Measurements from ENCODE around the gene USP17L10.
"Not testable (repeated sequence)": the region's sequence is repeated elsewhere in the genome, so short reads cannot be mapped to it uniquely, and the experiment has no call there.

DNA sequence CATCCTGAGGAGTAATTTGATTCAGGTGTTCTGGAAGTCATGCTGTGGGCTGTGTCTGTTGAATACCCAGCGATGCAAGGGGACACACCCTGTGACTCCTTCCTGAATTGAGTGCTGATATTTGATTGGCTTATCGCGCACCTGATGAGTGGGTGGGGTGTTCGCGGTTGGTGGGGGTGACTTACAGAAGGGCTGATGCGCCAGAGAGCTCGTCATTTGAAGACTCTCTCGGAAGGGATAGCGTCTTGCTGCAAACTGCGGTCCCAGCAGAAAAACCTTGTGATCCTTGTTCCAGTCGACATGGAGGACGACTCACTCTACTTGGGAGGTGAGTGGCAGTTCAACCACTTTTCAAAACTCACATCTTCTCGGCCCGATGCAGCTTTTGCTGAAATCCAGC is 4.6 kb downstream of the USP17L10 start, which contains the start of gene USP17L11:
- TF ChIP-seq, protein P1, sequence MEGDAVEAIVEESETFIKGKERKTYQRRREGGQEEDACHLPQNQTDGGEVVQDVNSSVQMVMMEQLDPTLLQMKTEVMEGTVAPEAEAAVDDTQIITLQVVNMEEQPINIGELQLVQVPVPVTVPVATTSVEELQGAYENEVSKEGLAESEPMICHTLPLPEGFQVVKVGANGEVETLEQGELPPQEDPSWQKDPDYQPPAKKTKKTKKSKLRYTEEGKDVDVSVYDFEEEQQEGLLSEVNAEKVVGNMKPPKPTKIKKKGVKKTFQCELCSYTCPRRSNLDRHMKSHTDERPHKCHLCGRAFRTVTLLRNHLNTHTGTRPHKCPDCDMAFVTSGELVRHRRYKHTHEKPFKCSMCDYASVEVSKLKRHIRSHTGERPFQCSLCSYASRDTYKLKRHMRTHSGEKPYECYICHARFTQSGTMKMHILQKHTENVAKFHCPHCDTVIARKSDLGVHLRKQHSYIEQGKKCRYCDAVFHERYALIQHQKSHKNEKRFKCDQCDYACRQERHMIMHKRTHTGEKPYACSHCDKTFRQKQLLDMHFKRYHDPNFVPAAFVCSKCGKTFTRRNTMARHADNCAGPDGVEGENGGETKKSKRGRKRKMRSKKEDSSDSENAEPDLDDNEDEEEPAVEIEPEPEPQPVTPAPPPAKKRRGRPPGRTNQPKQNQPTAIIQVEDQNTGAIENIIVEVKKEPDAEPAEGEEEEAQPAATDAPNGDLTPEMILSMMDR (IDR thresholded peaks at IDR 0.05) = not testable (repeated sequence)
- TF ChIP-seq POLR2A (IDR thresholded peaks at IDR 0.05) = not testable (repeated sequence)
